GM23338 (cell line): ENCODE results near the gene SEMA4F.

Experiments used
- CREB1 ChIP-seq: fragments of 250-450 bp; sonication (Bioruptor Pico); IDR thresholded peaks from 2 replicates; pipeline ENCODE4 v1.5.0; 2020; ENCODE audit warnings: low read depth, mild to moderate bottlenecking, moderate library complexity
- EZH2 ChIP-seq: fragments of 200-600 bp; sonication (generic); IDR thresholded peaks from one replicate; pipeline ENCODE4 v1.8.0; 2017; ENCODE audit warnings: antibody characterized with exemption, mild to moderate bottlenecking, low read depth; ENCODE audit not compliant: unreplicated experiment
- EZH2phosphoT487 ChIP-seq: fragments of 200-600 bp; sonication (generic); IDR thresholded peaks from one replicate; pipeline ENCODE4 v1.8.1; 2018; ENCODE audit warnings: antibody characterized with exemption; ENCODE audit not compliant: unreplicated experiment
- NANOG ChIP-seq: IDR thresholded peaks from 2 replicates; pipeline ENCODE4 v1.6.1; 2016; ENCODE audit warnings: antibody characterized with exemption, borderline replicate concordance
- POLR2AphosphoS5 ChIP-seq: IDR thresholded peaks from 2 replicates; pipeline ENCODE4 v1.6.1; 2016; ENCODE audit warnings: antibody characterized with exemption, low read depth
- STAT1 ChIP-seq: IDR thresholded peaks from one replicate; pipeline ENCODE4 v1.6.1; 2016; ENCODE audit warnings: antibody characterized with exemption; ENCODE audit not compliant: unreplicated experiment
- ZNF114 ChIP-seq: fragments of 250-450 bp; sonication (Bioruptor Pico); IDR thresholded peaks from 2 replicates; pipeline ENCODE4 v1.5.0; 2020; ENCODE audit warnings: mild to moderate bottlenecking, moderate library complexity
- ZNF331 ChIP-seq: fragments of 250-450 bp; sonication (Bioruptor Pico); IDR thresholded peaks from 2 replicates; pipeline ENCODE4 v1.5.0; 2020; ENCODE audit warnings: low read depth, mild to moderate bottlenecking, moderate library complexity
- TF ChIP-seq, protein P1 (sequence below), 2 experiments: fragments of 200-600 bp in 1 of 2; sonication (generic) in 1 of 2; conservative IDR thresholded peaks; 2 replicates each; pipeline versions ENCODE4 v1.5.1 to v1.6.1; 2016 to 2017; ENCODE audit warnings: antibody characterized with exemption in 2 of 2, low read depth in 2 of 2, mild to moderate bottlenecking in 2 of 2, moderate library complexity in 1 of 2
- TF ChIP-seq, protein P2 (sequence below): IDR thresholded peaks from one replicate; pipeline ENCODE4 v1.6.1; 2018; ENCODE audit warnings: antibody characterized with exemption; ENCODE audit not compliant: unreplicated experiment
- TF ChIP-seq, protein P3 (sequence below): IDR thresholded peaks from 2 replicates; pipeline ENCODE4 v1.6.1; 2016; ENCODE audit warnings: antibody characterized with exemption
- TF ChIP-seq, protein P4 (sequence below): fragments of 250-450 bp; sonication (Bioruptor Pico); IDR thresholded peaks from 2 replicates; pipeline ENCODE4 v1.5.0; 2020; ENCODE audit warnings: mild to moderate bottlenecking, moderate library complexity

GRCh38 chr2:74725287-74725686 lies 71.2 kb downstream of the SEMA4F start:
- TF ChIP-seq, protein P1, sequence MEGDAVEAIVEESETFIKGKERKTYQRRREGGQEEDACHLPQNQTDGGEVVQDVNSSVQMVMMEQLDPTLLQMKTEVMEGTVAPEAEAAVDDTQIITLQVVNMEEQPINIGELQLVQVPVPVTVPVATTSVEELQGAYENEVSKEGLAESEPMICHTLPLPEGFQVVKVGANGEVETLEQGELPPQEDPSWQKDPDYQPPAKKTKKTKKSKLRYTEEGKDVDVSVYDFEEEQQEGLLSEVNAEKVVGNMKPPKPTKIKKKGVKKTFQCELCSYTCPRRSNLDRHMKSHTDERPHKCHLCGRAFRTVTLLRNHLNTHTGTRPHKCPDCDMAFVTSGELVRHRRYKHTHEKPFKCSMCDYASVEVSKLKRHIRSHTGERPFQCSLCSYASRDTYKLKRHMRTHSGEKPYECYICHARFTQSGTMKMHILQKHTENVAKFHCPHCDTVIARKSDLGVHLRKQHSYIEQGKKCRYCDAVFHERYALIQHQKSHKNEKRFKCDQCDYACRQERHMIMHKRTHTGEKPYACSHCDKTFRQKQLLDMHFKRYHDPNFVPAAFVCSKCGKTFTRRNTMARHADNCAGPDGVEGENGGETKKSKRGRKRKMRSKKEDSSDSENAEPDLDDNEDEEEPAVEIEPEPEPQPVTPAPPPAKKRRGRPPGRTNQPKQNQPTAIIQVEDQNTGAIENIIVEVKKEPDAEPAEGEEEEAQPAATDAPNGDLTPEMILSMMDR (conservative IDR thresholded peaks at IDR 0.05; ENCODE audit: low read depth in 2 of 2), result no peak
- TF ChIP-seq EZH2 (no peak), POLR2AphosphoS5 (no peak), NANOG (no peak), CREB1 (no peak), ZNF331 (CRISPR knock-in tag) (no peak), EZH2phosphoT487 (no peak), ZNF114 (no peak), STAT1 (no peak)
- TF ChIP-seq, protein P2, sequence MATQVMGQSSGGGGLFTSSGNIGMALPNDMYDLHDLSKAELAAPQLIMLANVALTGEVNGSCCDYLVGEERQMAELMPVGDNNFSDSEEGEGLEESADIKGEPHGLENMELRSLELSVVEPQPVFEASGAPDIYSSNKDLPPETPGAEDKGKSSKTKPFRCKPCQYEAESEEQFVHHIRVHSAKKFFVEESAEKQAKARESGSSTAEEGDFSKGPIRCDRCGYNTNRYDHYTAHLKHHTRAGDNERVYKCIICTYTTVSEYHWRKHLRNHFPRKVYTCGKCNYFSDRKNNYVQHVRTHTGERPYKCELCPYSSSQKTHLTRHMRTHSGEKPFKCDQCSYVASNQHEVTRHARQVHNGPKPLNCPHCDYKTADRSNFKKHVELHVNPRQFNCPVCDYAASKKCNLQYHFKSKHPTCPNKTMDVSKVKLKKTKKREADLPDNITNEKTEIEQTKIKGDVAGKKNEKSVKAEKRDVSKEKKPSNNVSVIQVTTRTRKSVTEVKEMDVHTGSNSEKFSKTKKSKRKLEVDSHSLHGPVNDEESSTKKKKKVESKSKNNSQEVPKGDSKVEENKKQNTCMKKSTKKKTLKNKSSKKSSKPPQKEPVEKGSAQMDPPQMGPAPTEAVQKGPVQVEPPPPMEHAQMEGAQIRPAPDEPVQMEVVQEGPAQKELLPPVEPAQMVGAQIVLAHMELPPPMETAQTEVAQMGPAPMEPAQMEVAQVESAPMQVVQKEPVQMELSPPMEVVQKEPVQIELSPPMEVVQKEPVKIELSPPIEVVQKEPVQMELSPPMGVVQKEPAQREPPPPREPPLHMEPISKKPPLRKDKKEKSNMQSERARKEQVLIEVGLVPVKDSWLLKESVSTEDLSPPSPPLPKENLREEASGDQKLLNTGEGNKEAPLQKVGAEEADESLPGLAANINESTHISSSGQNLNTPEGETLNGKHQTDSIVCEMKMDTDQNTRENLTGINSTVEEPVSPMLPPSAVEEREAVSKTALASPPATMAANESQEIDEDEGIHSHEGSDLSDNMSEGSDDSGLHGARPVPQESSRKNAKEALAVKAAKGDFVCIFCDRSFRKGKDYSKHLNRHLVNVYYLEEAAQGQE, result no peak
- TF ChIP-seq, protein P3, sequence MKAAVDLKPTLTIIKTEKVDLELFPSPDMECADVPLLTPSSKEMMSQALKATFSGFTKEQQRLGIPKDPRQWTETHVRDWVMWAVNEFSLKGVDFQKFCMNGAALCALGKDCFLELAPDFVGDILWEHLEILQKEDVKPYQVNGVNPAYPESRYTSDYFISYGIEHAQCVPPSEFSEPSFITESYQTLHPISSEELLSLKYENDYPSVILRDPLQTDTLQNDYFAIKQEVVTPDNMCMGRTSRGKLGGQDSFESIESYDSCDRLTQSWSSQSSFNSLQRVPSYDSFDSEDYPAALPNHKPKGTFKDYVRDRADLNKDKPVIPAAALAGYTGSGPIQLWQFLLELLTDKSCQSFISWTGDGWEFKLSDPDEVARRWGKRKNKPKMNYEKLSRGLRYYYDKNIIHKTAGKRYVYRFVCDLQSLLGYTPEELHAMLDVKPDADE, result no peak
- TF ChIP-seq, protein P4, sequence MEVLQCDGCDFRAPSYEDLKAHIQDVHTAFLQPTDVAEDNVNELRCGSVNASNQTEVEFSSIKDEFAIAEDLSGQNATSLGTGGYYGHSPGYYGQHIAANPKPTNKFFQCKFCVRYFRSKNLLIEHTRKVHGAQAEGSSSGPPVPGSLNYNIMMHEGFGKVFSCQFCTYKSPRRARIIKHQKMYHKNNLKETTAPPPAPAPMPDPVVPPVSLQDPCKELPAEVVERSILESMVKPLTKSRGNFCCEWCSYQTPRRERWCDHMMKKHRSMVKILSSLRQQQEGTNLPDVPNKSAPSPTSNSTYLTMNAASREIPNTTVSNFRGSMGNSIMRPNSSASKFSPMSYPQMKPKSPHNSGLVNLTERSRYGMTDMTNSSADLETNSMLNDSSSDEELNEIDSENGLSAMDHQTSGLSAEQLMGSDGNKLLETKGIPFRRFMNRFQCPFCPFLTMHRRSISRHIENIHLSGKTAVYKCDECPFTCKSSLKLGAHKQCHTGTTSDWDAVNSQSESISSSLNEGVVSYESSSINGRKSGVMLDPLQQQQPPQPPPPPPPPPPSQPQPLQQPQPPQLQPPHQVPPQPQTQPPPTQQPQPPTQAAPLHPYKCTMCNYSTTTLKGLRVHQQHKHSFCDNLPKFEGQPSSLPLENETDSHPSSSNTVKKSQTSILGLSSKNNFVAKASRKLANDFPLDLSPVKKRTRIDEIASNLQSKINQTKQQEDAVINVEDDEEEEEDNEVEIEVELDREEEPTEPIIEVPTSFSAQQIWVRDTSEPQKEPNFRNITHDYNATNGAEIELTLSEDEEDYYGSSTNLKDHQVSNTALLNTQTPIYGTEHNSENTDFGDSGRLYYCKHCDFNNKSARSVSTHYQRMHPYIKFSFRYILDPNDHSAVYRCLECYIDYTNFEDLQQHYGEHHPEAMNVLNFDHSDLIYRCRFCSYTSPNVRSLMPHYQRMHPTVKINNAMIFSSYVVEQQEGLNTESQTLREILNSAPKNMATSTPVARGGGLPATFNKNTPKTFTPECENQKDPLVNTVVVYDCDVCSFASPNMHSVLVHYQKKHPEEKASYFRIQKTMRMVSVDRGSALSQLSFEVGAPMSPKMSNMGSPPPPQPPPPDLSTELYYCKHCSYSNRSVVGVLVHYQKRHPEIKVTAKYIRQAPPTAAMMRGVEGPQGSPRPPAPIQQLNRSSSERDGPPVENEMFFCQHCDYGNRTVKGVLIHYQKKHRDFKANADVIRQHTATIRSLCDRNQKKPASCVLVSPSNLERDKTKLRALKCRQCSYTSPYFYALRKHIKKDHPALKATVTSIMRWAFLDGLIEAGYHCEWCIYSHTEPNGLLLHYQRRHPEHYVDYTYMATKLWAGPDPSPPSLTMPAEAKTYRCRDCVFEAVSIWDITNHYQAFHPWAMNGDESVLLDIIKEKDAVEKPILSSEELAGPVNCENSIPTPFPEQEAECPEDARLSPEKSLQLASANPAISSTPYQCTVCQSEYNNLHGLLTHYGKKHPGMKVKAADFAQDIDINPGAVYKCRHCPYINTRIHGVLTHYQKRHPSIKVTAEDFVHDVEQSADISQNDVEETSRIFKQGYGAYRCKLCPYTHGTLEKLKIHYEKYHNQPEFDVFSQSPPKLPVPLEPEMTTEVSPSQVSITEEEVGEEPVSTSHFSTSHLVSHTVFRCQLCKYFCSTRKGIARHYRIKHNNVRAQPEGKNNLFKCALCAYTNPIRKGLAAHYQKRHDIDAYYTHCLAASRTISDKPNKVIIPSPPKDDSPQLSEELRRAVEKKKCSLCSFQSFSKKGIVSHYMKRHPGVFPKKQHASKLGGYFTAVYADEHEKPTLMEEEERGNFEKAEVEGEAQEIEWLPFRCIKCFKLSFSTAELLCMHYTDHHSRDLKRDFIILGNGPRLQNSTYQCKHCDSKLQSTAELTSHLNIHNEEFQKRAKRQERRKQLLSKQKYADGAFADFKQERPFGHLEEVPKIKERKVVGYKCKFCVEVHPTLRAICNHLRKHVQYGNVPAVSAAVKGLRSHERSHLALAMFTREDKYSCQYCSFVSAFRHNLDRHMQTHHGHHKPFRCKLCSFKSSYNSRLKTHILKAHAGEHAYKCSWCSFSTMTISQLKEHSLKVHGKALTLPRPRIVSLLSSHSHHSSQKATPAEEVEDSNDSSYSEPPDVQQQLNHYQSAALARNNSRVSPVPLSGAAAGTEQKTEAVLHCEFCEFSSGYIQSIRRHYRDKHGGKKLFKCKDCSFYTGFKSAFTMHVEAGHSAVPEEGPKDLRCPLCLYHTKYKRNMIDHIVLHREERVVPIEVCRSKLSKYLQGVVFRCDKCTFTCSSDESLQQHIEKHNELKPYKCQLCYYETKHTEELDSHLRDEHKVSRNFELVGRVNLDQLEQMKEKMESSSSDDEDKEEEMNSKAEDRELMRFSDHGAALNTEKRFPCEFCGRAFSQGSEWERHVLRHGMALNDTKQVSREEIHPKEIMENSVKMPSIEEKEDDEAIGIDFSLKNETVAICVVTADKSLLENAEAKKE (CRISPR knock-in tag), result no peak
